NCI-H1092 (cell line): ENCODE measurements around the gene LAMC1.
A peak's percentile ranks its signal among the peaks of the same experiment; 100 is the strongest.

ENCODE experiments used
- DNase-seq: peaks from one replicate; lab custom pipeline; 2025; lab: John Stamatoyannopoulos, UW

LAMC1 gene

DNA sequence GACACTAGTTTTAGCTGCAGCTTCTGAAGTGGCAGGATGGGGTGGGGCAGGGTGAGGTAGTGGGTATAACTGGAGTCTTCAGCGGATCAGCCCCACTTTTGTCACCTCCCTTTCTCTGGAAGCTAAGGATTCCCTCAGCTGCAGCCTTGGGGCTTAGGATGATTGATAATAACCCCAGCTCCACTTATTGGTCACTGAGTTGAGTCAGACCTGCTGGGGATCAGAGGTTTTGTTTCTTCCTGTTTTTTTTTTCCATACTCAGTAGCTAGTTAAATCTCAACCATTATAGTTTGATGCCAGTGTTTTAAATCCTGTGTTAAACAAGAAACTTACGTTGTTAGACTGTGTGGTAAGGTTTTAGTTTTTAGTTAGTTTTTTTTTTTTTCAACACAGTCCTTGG lies 57.2 kb downstream of the LAMC1 start:
- DNase-seq = no peak

DNA sequence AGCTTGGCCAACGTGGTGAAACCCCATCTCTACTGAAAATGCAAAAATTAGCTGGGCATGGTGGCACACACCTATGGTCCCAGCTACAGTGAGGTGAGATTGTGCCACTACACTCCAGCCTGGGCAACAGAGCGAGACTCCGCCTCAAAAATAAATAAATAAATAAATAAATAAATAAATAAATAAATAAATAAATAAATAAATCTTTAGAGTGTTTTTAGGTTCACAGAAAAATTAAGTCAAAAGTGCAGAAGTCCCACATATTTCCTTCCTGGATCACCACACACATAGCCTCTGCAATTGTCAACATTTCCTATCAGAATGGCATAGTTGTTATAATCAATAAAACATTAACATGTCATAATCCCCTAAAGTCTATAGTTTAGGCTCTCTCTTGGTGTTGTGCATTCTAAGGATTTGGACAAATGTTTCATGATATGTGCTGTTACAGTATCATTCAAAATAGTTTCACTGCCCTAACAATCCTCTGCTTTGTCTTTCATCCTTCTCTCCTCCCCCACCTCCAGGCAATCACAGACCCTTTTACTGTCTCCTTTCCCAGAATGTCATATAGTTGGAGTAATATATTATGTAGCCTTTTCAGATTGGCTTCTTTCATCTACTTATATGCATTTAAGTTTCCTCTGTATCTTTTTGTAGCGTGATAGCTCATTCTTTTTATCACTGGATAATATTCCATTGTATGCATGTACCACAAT lies 58.3 kb downstream of the LAMC1 start:
- DNase-seq = no peak

DNA sequence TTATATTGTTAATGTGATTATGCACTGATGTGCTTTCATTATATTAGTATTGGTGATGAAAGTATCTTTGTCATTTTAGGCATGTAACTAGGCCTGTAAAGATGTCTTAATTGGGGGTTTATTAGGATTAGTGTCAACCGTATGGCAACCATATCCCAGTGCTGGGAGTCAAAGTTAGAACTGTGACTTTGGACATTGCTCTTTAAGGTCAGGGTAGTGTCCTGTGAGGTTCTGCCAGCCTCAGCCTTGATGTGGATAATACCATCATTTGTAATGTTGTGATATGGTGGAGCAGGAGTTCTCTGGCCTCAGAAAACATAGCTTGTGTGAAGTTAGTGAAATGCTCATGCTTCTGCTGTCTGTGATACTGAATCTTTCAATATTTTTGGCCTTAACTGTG lies 59.4 kb downstream of the LAMC1 start:
- DNase-seq = no peak

GRCh38 chr1:183087001-183087400 lies 63.8 kb downstream of the LAMC1 start:
- no peak for DNase-seq

DNA sequence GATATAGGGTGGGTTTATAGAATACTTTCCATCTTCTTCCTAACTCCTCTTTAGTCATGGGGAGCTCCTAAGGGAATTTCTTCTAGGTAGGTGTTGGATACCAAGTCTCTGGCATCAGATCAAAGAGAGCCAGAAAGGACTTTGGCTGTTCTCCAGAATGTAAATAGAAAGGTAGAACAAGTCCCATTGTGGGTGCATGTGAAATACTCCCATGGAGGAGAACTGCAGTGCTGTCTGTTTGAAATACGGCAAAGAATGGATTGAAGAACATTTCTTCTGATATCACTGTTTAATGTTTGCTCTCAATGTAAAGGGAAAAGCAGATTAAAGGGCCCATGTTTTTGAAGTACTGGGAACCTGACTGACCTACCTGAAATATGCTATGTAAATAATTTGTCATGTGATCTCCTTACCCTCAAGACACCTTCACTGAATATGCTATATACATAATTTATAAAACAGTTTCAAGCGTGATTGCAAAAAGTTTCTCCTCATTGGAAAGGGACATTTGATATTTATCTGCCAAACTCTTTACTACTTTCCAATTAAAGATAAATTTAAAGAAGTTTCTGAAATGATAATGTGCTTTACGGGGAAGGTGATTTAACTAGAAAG lies 65.9 kb downstream of the LAMC1 start:
- peak; percentile 8 for DNase-seq

DNA sequence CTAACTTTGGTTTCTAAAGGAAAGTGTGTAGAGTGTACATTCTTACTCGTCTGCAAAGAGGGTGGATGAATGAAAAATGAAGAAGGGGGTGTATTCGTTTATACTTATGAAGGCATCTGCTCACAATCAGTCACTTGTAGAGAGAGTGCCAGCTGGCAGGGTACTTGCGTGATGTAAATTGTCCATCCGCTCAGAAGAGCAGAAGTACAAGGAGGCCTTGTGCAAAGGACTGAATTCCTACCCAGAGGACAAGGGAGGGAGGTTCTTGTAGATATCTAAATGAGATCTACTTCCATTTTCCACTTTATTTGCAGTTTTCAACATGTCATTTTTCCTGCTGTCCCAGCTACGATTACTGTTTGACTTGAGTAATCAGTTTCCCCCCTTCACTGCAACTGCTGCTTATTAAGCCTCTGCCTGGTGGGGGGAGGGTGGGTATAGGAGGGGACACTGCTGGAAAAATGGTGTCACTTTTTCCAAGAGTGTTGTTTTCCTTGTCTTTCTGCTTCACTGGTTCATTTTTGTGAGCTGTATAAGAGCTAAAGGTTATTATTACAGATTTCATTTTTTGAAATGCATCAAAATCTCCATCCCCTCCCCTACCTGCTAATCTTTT lies 67.3 kb downstream of the LAMC1 start:
- DNase-seq = no peak

DNA sequence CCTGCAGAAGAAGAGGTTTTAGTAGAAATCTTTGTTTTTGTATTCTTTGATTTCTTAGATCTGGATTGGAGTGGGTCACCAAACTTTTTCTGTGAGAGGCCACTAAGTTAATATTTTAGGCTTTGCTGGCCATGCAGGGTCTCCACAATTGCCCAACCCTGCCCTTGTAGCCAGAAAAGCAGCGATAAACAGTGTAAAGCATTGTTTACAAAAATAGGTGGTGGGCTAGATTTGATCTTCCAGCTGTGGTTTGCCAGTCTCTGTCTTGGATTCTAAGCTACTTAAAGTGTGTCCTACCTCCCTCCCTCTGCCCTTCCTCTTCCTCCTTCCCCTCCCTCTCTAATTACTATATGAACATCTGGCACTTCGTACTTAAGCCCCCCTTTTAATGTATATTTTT lies 68.0 kb downstream of the LAMC1 start:
- no peak for DNase-seq

DNA sequence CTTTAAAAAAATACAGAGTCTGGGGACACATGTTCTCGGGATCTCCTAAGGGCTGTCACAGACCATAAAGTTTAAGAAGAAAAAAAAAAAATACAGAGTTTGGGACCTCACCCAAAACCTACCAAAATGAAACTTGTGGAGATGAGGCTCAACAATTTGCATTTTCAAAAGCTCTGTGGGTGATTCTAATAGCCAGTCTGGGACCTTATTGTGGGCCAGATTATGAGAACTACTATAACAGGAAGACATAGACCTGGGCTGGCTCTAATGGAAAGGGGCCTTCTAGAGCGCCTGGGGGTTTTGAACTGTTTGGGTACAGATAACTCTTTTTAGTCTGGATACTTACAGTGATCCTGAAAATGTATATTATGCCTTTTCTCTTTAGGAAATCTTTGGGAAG lies 69.1 kb downstream of the LAMC1 start:
- DNase-seq = no peak

DNA sequence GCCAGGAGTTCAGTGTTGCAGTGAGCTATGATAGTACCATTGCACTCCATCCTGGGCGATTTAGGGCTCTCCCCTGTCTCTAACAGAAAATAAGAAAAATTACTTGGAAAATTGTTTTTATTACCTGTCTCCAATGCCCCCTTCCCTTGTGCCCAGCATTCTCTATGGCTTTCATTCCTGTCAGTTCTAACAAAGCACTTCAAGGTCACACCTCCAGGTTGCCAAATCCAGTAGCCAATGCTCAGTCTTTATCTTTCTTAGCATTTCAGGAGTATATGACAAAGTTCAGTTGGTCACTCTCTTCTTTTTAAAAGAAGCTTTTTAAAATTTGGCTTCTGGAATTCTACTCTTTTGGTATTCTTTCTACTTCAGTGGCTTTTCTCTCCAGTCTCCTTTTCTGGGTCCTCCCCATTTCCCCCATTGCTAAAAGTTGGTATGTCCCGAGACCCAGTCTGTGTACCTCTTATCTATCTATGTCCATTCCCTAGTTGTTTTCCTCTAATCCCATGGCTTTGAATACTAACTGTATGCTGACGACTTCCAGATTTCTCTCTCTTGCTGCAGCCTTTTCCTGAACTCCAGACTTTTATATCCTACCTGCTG lies 69.9 kb downstream of the LAMC1 start:
- DNase-seq = no peak

DNA sequence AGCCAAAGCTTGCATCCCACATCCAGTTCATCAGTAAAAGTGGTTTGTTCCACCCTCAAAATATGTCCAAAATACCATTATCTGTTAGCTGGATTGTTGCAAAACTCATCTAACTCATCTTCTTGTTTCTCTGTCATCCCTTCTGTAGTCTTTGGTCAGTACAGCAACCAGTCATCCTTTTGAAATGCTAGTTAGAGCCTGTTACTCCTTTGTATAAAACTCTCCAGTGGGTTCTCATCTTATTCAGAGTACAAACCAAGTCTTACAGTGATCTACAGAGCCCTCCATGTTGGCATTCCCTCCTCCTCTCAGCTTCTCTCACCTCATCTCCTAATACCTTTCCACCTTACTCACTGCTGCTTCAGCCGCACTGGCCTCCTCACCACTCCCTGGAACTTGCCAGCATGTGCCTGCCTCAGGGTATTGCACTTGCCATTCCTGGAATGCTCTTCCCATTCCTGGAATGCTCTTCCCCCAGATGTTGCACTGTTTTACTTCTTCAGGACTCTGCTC lies 70.6 kb downstream of the LAMC1 start:
- no peak for DNase-seq

DNA sequence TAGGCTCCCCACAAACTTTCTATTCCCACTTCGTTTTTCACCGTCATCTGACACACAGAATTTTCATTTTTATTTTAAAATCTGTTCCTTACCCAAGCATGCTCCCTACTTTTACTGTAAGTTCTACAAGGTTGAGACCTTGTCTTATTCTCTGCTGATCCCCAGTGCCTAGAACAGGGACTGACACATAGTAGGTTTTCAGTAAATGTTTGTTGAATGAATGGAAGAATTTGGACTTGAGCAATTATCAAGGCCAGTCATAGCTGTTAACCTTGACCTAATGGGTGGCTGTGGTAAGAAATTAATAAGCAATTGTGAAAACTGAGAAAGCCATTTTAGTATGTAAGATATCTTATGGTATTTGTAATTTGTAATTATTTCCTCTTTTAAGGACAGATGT lies 71.1 kb downstream of the LAMC1 start:
- no peak for DNase-seq

DNA sequence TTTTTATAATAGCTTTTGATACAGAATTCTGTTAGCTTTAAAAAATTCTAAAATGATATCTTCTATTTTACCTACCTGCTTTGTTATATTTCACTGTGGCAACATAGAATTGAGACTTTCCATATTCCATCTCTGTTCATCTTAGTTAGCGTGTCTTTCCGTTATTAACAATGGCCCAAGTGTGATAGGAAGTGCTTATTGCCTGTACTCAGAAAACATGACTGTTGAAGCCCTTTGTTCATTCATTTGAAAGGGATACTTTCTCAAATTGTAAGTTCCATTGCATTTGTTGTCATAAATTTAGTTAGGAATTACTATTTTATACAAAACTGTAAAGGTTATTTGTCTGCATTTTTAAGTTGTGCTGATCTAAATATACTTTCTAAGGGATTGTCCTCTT lies 73.1 kb downstream of the LAMC1 start:
- no peak for DNase-seq

- DNase-seq = no peak
These were observed 73.7 kb downstream of the LAMC1 start for GRCh38 chr1:183096894-183097293.

GRCh38 chr1:183097438-183098051 lies 74.3 kb downstream of the LAMC1 start:
- DNase-seq = no peak

- no peak for DNase-seq
These were observed 75.1 kb downstream of the LAMC1 start for GRCh38 chr1:183098317-183098716.

- no peak for DNase-seq
These were observed 77.2 kb downstream of the LAMC1 start for GRCh38 chr1:183100361-183100974.

GRCh38 chr1:183101081-183101480 lies 77.9 kb downstream of the LAMC1 start:
- DNase-seq = no peak

- DNase-seq = no peak
These were observed 78.6 kb downstream of the LAMC1 start for GRCh38 chr1:183101841-183102276.

- DNase-seq = no peak
These were observed 79.9 kb downstream of the LAMC1 start for GRCh38 chr1:183103147-183103546.

DNA sequence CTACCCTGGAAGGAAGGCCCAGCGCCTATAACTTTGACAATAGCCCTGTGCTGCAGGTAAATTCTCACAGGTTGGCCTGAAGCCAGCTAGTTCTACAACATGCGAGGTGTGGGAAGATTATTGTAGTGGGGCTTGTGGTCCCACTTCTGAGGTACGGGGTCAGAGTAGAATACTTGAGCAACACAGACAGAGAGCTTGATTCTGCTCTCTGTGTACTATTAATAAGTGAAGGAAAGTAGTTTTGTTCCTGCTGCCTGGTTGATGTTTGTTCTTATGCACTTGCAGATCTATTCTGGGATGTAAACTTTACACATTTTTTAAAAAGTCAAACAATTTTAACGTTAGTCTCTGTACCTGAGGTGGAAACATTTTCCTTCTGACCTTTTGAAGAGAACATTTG lies 80.4 kb downstream of the LAMC1 start:
- DNase-seq = no peak

GRCh38 chr1:183105449-183105848 lies 82.2 kb downstream of the LAMC1 start:
- no peak for DNase-seq

DNA sequence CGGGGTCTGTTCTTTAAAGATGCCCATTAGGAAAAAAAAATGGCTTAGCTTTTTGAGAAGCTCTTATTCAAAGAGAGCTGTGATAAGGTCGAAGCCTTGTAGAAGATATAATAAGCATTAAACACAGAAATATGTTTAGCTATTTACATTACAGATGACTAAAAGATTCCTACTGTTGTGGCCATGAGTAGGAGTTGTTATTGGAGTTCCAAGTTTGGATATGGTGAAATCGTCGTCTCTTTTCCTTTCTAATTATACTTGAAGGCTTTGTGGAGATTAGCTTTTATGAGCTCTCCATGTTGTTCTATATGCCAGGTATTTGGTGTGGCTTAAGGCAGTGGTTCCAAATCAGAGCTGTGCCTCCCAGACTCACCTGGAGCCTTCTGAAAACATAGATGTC lies 82.9 kb downstream of the LAMC1 start:
- DNase-seq = no peak
